ENCODE results near the gene TTYH2.
"Not testable (repeated sequence)": the region's sequence is repeated elsewhere in the genome, so short reads cannot be mapped to it uniquely, and the experiment has no call there.

Gene TTYH2, protein sequence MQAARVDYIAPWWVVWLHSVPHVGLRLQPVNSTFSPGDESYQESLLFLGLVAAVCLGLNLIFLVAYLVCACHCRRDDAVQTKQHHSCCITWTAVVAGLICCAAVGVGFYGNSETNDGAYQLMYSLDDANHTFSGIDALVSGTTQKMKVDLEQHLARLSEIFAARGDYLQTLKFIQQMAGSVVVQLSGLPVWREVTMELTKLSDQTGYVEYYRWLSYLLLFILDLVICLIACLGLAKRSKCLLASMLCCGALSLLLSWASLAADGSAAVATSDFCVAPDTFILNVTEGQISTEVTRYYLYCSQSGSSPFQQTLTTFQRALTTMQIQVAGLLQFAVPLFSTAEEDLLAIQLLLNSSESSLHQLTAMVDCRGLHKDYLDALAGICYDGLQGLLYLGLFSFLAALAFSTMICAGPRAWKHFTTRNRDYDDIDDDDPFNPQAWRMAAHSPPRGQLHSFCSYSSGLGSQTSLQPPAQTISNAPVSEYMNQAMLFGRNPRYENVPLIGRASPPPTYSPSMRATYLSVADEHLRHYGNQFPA

DNA sequence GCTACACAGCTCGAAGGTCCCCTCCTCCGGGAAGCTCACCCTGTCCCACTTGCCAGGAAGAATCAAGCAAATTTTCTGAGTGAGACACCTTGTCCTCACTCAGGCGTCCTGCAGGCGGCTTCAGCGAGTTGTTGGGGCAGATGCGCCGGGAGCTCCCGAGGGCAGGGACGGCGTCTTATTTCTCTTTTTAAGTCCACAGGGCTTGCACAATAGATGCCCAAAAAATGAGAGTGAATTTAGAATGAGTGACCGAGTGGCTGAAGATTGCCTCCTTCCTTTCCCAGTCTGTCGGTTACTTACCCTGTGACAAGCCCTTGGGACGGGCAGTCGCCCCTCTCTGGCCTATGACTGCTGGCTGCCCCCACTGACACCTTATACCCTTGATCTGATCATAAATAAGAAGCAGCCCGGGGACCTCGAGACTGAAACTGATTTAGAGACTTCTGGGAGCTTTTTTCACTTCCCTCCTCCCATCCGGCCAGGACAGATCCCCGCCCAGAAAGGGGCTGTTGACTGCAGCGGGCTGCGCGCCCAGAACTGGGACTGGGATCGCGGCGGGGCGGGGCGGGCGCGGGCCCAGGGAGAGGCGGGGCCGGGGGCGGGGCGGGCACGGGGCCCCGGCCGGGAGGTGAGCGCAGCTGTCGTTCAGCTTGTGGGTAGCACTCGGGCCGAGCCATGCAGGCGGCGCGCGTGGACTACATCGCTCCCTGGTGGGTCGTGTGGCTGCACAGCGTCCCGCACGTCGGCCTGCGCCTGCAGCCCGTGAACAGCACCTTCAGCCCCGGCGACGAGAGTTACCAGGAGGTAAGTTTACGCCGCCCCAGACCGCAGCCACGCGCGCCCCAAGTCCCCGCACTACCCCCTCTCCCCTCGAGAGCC is at the start of gene TTYH2:
TSS of gene TTYH2 (plus strand) at position 659 of the 879 bp plus-strand sequence. CDS start at position 676, 17 bp downstream.
- DNase-seq = peak; percentile 55

DNA sequence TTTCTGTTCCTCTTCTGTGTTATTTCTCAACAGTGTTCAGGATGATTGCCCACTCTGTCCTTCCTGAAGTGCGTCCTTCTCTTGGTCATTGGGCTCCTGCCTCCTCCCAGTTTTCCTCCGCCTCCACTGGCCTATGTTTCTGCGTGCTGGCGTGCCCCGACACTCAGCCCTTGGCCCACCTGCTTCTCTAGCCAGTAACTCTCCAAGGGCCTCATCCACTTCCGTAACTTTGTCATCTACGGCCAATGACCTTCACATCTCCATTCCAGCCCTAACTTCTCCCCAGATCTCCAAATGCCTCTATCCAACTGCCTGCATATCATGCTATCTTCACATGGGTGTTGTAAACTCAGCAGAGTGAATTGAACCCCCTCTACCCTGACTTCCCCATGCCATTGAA is 49.5 kb upstream of the TTYH2 start:
- no peak for DNase-seq

DNA sequence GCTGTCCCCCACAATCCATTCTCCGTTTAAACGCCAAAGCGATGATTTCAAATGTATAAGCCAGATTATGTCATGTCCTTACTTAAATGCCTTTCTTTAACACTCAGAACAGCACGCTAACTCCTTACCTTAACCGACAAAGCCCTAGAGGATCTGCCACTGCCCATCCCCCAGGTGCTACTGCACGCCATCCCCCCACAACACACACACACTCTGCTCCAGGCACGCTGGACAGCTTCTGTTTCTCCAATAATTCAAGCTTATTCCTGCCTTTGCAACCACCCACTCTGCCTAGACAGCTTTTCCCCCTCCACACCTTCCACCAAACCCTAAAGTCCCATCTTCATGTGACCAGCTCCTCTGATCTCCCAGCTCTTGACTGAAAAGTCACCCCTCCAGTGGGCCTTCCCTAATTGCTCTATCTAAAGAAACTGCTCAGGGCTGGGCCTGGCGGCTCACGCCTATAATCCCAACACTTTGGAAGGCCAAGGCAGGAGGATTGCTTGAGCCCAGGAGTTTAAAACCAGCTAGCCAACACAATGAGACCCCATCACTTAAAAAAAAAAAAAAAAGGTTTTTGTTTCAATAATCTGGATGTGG is 48.8 kb upstream of the TTYH2 start:
- DNase-seq = no peak

DNA sequence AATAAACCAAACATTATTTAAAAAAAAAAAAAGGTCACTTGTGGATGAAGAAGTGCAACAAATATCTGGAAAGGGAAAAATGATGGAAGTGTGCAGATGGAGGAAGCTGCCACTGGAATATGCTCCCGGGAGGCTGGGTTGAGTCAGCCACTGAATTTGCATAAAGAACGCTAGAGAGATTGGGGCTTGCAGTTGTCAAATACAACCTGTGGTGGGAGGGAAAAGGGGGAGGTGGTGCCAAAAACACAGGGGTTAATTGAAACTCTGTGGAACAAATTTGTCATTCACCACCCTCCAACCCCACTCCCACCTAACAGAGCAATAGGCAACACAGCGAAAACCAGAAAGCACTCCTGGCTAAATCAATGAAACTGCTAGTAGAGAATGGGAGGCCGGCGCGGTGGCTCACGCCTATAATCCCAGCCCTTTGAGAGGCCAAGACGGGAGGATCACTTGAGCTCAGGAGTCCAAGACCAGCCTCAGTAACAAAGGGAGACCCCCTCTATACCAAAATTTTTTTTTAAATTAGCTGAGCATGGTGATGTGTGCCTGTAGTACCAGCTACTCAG is 47.5 kb upstream of the TTYH2 start:
- no peak for DNase-seq

DNA sequence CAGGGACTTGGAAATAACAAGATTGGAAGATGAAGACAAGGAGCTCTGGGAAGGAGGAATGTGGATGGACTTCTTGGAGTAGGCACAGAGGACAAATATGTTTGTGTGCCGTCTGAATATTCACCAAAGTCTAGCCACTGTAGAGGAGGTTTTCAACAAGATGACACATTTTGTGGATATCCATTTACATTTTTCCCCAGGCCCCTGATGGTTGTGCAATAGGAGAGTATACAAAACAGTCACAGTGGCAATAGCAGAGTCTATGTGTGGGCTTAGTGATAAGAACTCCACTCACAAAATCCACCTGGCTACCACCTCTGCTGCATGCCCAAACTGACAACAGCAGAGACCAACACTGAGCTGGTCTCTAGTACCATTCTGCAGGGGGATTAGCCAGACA is 42.4 kb upstream of the TTYH2 start:
- no peak for DNase-seq

DNA sequence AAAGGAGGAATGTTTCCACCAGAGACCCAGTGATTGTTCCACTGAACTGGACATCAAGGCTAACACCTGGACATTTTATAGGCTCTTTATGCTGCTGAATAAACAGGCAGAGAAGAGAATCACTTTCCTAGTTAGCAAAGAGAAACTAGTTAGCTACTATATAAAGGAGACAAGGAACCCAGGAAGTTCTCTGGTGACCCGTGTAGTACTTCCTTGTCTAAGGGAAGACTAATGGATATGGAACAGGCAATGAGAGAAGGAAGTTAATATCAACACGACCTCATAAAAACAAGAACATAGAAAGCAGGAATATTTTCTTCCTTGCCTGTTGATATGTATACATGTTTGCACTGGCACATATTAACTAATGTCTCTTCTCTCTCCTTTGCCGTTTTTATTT is 40.7 kb upstream of the TTYH2 start:
- no peak for DNase-seq

DNA sequence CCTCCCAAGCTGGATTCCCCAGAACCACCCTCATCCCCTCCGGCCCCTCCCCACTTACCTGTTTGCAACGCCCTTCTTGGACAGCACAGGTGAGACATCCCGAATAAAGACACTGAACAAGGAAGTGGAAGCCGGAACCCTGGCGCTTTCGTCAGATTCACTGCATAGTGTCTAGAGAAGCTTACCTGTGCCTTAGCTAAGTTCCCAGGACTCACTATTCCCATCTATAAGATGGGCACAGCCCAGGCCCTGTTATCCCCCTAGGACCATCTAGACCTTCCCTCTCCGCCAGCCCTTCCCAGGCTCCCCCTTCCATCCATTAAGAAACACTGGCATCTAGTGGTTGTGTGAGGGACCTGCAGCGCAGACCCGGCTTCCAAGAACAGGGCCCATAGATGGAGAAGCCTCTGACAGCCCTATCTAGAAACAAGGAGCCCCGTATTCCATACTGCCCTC is 36.8 kb upstream of the TTYH2 start:
- peak; percentile 34 for DNase-seq

DNA sequence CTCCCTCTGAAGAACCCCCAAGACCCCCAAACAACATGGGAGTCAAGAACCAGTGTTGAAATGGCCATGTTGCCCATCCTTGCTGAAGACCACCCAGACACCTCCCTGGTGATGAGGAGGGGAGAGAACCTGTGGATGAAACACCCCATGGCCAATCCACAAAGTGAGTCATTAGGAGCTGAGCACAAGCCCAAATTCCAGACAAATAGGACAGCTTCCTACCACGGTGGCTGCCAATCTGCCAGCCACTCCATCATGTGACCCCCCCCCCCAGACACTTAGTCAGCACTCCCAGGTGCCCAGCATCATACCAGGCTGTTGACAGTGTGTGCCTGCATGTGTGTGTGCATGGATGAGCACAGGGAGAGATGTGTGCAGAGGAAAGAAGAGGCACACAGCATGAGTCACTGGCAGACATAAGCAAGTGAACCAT is 36.3 kb upstream of the TTYH2 start:
- no peak for DNase-seq

DNA sequence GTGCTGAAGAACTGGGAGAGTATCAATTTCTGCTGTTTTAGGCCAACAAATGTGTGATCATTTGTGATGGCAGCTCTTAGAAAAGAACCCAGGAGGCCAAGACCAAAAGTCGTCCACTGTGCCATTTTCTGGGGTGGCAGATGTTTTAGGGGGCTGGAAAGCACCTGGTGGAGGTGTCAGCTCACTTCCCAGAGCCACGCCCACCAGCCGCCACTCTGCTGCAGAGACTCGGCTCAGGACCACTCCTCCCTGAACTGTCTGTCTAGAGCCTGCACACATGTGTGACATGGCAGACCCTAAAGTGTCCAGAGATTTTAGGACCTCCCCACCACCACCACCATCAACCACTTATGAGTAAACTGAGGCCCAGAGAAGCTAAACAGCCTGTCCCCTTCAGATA is 33.8 kb upstream of the TTYH2 start:
- DNase-seq = no peak

DNA sequence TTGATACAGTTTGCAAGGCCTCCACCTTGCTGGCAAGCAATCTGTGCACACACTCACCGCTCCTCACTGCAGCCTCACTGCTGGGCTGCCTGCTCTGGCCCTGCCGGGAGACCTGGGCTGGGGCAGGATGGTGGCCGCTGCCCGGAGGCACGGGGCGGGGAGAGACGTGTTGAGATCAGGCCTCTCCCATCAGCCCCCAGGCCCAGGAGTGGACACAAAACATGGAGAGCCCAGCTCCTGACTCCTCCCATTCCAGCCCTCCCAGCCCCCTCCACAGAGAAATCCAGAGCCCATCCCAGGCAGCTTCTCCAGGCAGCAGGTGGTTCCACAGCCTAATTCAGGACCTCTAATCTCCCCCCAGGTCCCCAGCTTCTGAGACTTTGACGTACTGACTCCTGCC is 33.0 kb upstream of the TTYH2 start:
- no peak for DNase-seq

DNA sequence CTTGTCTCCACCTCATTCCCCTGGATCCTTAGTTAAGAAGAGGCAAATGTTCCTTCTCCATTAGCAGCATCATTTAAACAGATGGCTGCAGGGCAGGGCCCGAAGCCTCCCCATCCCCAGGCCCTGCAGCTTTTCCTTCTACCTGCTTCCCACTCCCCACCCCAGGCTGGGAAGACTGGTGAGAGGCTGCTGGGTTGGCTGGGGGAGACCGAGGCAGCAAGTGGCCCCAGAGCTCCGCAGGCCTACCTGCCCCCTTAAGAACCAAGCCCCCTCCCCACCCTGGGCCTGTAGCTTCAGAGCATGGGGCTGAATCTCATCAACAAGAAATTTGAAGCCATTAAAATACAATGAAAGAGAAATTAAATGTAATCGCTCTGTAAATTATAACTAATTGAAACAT is 32.0 kb upstream of the TTYH2 start:
- DNase-seq = no peak

DNA sequence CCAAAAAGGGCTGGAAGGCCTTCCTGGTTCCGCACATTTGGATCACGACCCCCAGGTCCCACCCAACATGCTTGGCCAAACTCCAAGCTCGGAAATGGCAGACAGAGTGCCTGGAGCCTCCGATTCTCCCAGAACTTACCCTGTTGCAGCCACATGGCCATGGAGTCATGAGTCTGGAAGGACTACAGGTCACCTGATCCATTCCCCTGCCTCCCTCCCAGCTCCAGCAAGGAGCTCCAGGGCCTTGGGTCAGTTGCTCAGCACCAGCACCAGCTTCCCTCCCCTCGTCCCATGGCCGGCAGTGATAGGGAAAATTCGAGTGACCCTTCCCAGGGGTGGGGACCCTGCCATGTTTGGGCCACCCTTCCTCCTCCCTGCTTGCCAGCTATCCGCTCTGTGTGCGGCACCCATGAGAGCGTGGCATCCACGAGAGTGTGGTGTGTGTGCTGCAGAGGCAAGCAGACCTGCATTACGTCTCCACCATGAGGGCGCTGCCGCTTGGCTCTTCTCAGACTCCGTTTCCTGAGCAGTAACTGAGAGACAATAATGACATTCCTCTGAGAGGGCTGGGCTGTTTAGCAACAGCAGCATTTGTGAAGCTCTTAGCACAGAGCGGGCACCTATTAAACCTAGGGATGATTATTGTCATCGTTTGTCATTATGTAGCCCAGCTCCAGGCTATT is 31.2 kb upstream of the TTYH2 start:
- no peak for DNase-seq

DNA sequence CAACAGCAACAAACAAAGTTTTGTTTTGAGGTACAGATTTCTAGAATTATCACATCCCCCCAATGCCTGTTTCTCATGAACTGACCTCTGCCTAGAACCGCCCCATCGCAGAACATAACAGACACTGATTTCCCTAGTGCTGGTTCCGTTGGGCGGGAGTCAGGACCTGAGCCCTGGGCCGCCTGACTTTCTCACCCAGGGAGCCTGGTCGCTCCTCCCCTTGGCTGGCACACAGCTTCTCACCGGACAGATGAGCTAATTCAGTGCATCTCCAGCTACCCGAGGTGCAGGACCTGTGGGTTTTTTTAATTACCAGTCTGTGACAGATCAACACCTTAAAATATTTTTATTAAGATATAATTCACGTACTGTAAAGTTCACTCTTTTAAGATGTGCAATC is 30.0 kb upstream of the TTYH2 start:
- DNase-seq = no peak

DNA sequence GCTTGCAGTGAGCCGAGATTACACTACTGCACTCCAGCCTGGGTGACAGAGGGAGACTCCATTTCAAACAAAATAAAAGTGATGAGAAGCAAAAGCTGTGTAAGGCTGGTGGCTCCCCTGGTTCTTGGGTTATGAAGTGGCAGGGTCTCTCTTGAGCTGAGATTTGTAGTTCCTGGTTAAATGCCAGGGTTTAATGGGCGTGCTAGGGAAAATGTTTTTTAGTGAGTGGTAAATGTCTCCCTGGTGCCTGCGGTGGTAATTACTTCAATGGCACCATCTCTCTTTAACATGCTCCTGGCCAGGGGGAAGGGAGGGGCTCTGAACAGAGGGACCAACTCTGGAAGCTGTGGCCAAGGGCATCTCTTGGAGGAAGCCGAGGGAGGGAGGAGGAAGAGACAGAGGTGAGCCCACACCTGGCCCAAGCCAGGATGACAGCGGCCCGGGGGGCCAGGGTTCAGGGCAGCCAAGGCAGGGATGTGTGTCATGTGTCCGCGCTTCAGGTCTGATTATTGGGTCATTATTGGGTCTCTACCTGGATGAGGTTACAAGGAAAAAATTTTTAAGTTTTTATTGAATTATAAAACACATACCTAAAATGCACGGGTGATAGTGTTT is 27.7 kb upstream of the TTYH2 start:
- peak; percentile 30 for DNase-seq

DNA sequence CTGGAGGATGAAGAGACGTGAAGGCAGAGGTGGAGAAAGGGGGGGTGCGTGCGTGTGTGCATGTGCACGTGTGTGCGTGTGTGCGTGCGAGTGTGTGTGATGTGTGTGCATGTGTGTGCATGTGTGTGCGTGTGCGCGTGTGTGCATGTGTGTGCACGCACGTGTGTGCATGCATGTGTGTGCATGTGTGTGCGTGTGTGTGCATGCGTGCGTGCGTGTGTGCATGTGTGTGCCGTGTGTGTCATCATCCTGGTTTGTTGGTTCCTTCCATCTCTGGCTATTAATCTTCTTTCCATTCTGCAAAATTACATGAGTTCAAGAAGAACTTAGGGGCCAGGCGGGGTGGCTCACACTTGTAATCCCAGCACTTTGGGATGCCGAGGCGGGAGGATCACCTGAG is 26.9 kb upstream of the TTYH2 start:
- no peak for DNase-seq

DNA sequence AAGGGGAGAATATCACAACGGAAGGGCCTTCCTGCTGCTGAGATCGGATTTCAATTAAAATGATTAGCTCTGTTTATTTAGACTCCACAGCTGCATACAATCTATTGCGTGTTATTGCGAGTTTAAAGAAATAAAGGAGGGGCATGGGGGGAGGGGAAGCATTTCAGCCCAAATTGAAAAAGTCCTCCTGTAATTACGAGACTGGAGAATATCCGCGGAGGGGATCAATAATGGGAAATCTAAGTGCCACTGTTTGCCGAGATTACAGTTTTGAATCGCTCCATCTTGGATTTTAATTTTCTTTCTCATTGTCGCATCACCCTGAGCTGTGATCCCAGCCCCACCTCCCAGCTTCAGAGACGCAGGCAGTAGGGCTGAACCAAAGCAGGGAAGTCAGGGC is 25.6 kb upstream of the TTYH2 start:
- DNase-seq = peak; percentile 21

DNA sequence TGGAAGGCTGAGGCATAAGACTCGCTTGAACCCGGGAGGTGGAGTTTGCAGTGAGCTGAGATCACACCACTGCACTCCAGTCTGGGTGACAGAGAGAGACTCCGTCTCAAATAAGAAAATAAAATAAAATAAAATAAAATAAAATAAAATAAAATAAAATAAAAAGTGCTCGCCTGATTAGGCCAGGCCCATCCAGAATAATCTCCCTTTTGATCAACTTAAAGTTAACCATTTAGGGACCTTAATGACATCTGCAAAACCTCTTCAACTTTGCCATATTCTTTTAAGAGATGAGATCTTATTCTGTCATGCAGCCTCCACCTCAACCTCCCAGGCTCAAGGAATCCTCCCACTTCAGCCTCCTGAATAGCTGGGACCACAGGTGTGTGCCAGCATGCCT is 24.7 kb upstream of the TTYH2 start:
- not testable (repeated sequence) for DNase-seq

DNA sequence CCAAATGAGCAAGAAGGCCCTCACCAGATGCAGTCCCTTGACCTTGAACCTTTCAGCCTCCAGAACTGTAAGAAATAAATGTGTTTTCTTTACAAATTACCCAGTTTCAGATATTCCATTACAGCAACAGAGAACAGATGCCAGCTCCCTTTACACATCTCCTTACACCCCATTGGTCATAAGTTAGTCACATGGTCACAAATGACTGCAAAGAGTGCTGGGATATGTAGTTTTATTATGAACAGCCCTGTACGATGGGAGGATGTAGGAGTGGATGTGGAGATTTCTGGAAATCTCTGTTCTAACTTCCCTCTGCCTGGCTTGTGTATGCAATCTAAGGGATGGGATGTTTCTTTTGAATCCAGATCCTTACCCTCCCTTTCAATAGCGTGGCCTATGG is 23.2 kb upstream of the TTYH2 start:
- peak; percentile 58 for DNase-seq

DNA sequence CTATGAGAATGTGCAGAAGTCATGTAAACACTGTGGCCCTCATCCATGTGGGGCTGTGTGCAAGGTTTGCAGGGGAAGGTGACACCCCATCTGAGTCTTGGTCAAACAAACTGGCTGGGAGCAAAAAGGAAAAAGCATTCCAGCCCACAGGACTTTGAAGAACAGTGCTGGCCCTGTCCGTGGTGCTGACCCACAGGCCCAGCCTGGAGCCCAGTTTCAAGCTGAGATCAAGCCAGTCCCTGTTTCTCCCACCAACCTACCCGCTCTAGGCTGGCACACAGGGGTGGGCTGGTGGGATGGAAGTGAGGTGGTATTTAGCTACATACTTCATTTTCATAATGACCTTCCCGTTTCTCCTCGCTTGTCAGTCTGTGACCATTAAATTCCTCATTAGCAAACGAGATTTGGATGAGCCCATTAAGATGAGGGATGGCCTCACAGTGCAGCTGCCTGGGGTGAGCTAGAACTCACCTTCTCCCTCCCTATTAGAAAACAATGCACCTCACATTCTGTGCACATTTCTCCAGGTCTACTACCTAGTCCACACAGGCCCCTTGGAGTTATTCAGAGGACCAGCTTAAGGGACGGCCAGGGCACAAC is 22.5 kb upstream of the TTYH2 start:
- DNase-seq = no peak

DNA sequence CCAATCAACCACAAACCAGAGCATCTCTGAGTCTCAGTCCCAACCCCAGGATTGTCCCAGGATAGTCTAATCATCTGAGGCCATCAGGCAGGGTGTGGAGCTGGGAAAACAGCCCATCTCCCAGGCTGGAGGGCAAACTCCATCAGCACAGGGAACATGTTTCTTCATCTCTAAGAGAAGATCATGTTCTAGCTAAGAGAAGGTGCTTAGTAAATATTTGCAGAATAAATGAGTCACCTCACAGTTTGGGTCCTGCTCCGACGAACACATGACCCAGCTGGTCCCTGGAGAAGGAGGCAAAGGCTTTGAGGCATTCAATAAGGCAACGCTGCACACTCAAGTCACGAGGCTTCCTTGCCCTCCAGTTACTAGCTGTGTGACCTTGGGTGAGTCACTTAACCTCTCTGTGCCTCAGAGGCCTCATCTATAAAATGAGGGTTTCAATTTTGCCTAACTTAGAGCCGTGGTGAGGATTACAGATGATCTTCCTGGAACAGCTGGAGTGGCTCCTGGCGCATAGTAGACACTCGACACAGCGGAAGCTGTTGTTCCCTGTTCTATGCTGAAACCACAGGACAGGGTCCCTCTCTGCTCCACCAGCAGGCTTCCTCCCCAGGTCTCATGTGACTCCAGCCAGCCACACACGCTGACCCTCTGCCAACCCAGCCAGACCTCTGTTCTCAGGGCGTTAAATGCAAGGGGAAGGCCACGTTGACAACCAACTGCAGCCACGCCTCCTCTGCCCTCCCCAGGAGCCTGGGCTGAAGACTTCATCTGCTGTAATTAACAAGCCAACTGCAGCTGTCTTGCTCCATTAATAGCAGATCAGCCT is 20.2 kb upstream of the TTYH2 start:
- peak; percentile 6 for DNase-seq
